Lower lobe of right lung (tissue), 2 donors: ENCODE results near the gene LILRB4. TPM values are rescaled to one million over a fixed set of nuclear protein-coding genes. Genes with fewer than 3 reads are reported as not detected.
"Not testable (repeated sequence)": the region's sequence is repeated elsewhere in the genome, so short reads cannot be mapped to it uniquely, and the experiment has no call there.

Source experiments
- ATAC-seq, 2 donors: fragments of 200-7000 bp; cut with Tn5 transposase; one replicate each; pipeline ENCODE4 v1.9.1; 2020 to 2022; ENCODE audit warnings: mild to moderate bottlenecking in 2 of 2, moderate library complexity in 2 of 2
- DNase-seq: peaks from one replicate; pipeline ENCODE4 v3.0.0-alpha.2; 2020
- H3K27ac ChIP-seq: fragments of 200-600 bp; one replicate; pipeline ENCODE4 v1.8.0; 2022
- H3K27me3 ChIP-seq: fragments of 200-600 bp; one replicate; pipeline ENCODE4 v1.8.0; 2022; ENCODE audit warnings: low read depth
- H3K36me3 ChIP-seq: fragments of 200-600 bp; one replicate; pipeline ENCODE4 v1.8.0; 2022; ENCODE audit warnings: mild to moderate bottlenecking
- H3K4me1 ChIP-seq: fragments of 200-600 bp; one replicate; pipeline ENCODE4 v1.8.0; 2022
- H3K4me3 ChIP-seq: fragments of 200-600 bp; one replicate; pipeline ENCODE4 v1.8.0; 2022; ENCODE audit warnings: mild to moderate bottlenecking
- H3K9me3 ChIP-seq: fragments of 200-600 bp; one replicate; pipeline ENCODE4 v1.8.0; 2022
- CTCF ChIP-seq: fragments of 200-600 bp; IDR thresholded peaks from one replicate; pipeline ENCODE4 v1.8.0; 2022; ENCODE audit warnings: antibody characterized with exemption, mild to moderate bottlenecking
- intact Hi-C: fragments of 100-400 bp; cut with DNase I; formaldehyde crosslinking; loops from one replicate; pipeline ENCODE4 v1.11.0; 2022
- total RNA-seq: library from RNA; stranded (reverse); fragmentation: NEBNext Ultra II Directional; extraction: Animal tissue kit (Norgen Biotek cat#: 25700); gene quantifications from one replicate; pipeline ENCODE4 v1.2.1, GENCODE V29; 2021
- donor health status: DM: no; HTN: yes; CAD: no; lungs with severe emphysema.

LILRB4 gene
- total RNA-seq, 1 donor from 2014 or later: 43.7 TPM

GRCh38 chr19:54677217-54677616 lies 14.4 kb downstream of the LILRB4 start:
- DNase-seq: no peak
- no peak for ATAC-seq
- TF ChIP-seq CTCF: no peak
- Histone ChIP-seq H3K27me3 (peaks cover 9% of the 10 kb centered on the region), H3K4me1 (no peaks in the 10 kb centered on the region), H3K36me3 (no peaks in the 10 kb centered on the region), H3K4me3 (no peak overlapping the region), H3K27ac (no peak overlapping the region), H3K9me3 (no peaks in the 10 kb centered on the region)
- intact Hi-C loops: no loop called here

- H3K4me3 ChIP-seq, intact Hi-C loops, H3K9me3 ChIP-seq: not testable (repeated sequence)
These were observed 18.8 kb downstream of the LILRB4 start for GRCh38 chr19:54681596-54681995.

GRCh38 chr19:54682306-54682856 lies 19.6 kb downstream of the LILRB4 start:
- H3K9me3 ChIP-seq: no peaks in the 10 kb centered on the region
- intact Hi-C loops: no loop called here
- no peak overlapping the region for H3K4me3 ChIP-seq
- DNase-seq (no peak), ATAC-seq (no peak)
- H3K36me3 ChIP-seq: no peaks in the 10 kb centered on the region
- no peaks in the 10 kb centered on the region for H3K4me1 ChIP-seq
- H3K27me3 ChIP-seq: peaks cover 6% of the 10 kb centered on the region
- no peak for TF ChIP-seq CTCF
- no peak overlapping the region for H3K27ac ChIP-seq

More at GRCh38 chr19:54681596-54681995, 18.8 kb downstream of the LILRB4 start:
- H3K36me3 ChIP-seq, H3K4me1 ChIP-seq, H3K27ac ChIP-seq, DNase-seq, ATAC-seq: not testable (repeated sequence)
- peaks cover 12% of the 10 kb centered on the region for H3K27me3 ChIP-seq

- peaks cover 11% of the 10 kb centered on the region for H3K27me3 ChIP-seq
- no peaks in the 10 kb centered on the region for H3K9me3 ChIP-seq
- H3K27ac ChIP-seq: no peak overlapping the region
- H3K4me1 ChIP-seq: no peaks in the 10 kb centered on the region
- no peak for DNase-seq
- no peak for TF ChIP-seq CTCF
- no peak overlapping the region for H3K4me3 ChIP-seq
- no peaks in the 10 kb centered on the region for H3K36me3 ChIP-seq
- intact Hi-C loops: no loop called here
- peak; percentile 26 to 56 for ATAC-seq
These were observed 21.7 kb downstream of the LILRB4 start for GRCh38 chr19:54684527-54684926.

- Histone ChIP-seq H3K27me3 (peaks cover 8% of the 10 kb centered on the region), H3K4me1 (no peaks in the 10 kb centered on the region), H3K4me3 (no peak overlapping the region), H3K9me3 (no peaks in the 10 kb centered on the region), H3K27ac (no peak overlapping the region), H3K36me3 (no peaks in the 10 kb centered on the region)
- ATAC-seq: no peak
- no peak for DNase-seq
- no peak for TF ChIP-seq CTCF
- intact Hi-C loops: no loop called here
These were observed 29.0 kb downstream of the LILRB4 start for GRCh38 chr19:54691582-54692297.

GRCh38 chr19:54692298-54692615 lies 29.5 kb downstream of the LILRB4 start:
- intact Hi-C loops: no loop called here
- Histone ChIP-seq H3K4me1 (no peaks in the 10 kb centered on the region), H3K4me3 (no peak overlapping the region), H3K27ac (no peak overlapping the region), H3K27me3 (peaks cover 8% of the 10 kb centered on the region), H3K9me3 (no peaks in the 10 kb centered on the region), H3K36me3 (no peaks in the 10 kb centered on the region)
- no peak for ATAC-seq
- TF ChIP-seq CTCF: no peak
- no peak for DNase-seq
